ENCODE data around the gene HSPA1A.

The HSPA1A gene

GRCh38 chr6:31865205-31866118 is 50.1 kb downstream of the HSPA1A start:
- no peak for DNase-seq
